Stimulated activated CD4-positive, alpha-beta T cell treated with anti-CD3 and anti-CD28 coated beads, Interleukin-1b, Interleukin-23, amount 100 ng/mL, for 24 hours (primary cell): Measurements from ENCODE around the gene LYPD6.

Experiments
- DNase-seq, 4 experiments: peaks; one replicate each; pipeline ENCODE4 v3.0.0-alpha.2; 2020; ENCODE audit warnings: low read depth in 4 of 4, low spot score in 1 of 4

The LYPD6 gene

GRCh38 chr2:149448315-149448714, 117.9 kb downstream of the LYPD6 start:
- no peak for DNase-seq

DNA sequence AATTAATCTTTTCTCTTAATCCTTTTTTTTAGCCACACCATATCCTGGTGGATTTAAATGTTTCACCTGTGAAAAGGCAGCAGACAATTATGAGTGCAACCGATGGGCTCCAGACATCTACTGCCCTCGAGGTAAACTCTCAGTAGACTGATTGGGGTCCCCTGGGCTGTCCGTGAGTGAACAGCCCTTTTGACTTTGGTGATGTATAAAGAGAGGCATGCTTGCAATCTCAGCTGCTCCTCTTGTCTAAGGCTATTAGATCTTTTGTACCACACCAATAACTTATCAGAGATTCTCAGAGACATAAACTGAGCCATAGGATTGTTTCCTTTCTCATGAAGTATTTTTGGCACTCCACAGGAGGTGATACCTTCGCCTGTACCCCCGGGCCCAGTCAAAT, 118.6 kb downstream of the LYPD6 start:
- DNase-seq: no peak

DNA sequence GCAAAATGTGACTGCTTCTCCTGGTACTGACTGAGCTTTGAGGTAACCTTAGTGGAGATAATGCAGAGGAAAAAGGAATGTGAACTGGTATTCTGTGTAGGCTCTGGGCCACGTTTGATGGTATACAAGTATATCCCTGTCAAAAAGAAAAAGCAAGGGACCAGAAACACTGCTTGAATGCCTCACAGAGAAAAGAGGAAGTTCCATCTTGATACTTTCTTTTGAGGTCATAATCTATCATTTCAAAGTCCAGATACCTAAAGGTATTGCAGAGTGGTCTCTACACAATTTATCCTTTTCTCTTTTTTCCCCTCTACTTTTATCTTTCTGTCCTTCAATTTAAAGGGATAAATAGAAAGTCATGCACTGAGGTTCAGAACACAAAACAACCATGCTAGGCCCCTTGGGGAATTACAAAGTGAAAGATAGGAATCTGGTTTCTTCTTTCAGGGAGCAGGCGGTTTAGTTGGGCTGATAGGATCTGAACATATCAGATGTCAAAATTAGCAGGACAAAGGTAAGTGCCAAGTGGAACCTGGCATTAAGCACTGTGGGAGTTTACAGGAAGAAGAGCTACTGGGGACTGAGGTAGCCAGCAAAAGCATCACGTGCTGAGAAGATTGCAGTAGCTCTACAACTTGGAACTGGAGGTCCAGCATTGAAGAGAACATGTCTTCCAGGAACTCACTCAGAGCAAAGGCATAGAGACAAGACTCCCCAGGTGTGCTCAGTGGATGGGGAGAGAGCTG, 121.2 kb downstream of the LYPD6 start:
- DNase-seq: no peak

DNA sequence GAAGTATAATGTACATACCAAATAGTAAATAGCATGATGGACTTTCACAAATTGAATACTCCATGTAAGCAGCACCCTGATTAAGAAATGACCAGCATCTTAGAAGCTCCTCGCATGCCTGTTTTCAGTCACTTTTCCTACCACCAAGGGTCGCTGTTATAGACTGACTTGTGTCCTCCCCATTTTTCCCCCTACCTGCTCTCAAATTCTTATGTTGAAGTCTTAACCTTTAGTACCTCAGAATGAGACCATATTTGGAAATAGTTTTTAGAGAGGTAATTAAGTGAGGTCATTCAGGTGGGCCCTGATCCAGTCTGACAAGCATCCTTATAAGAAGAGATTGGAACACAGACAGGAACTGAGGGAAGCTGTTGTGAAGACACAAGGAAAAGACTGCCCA, 125.9 kb downstream of the LYPD6 start:
- no peak for DNase-seq

- no peak for DNase-seq
Measured at GRCh38 chr2:149458502-149458901, 128.1 kb downstream of the LYPD6 start.

GRCh38 chr2:149463328-149464002, 133.1 kb downstream of the LYPD6 start:
- no peak for DNase-seq

- DNase-seq: no peak
Measured at GRCh38 chr2:149464396-149464795, 134.0 kb downstream of the LYPD6 start.

- no peak for DNase-seq
Measured at GRCh38 chr2:149465873-149466272, 135.5 kb downstream of the LYPD6 start.

DNA sequence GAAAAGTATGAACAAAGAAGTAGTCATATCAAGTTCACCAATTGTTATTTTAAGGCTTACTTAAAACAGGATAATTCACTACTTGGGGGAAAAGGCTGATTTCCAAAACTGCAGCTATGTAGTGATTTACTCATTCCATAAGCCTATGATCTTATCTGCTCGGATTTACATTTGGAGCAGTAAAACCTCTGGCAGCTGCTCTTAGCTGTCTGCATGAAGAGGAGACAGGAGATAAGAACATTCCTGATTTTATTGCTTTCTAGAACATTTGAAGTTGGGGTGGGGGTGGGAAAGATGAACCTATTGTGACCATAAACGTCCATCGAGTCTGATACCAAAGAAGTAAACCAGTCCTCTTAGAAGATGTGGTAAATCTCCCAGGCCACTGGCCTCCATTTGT, 136.2 kb downstream of the LYPD6 start:
- no peak for DNase-seq

- no peak for DNase-seq
Measured at GRCh38 chr2:149467436-149467835, 137.0 kb downstream of the LYPD6 start.

DNA sequence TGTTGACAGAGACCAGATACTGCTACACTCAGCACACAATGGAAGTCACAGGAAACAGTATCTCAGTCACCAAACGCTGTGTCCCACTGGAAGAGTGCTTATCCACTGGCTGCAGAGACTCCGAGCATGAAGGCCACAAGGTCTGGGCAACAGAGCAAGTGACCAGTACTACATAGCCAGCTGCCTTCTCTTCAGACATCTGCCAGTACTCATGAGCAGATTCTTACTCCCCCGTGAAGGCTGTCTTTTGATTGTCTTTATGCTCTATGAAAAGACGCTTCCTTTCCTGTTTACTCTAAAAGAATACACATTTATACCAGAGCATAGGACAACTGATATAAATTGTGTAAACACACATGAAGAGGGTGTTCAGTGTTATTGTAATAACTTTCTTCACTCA, 138.2 kb downstream of the LYPD6 start:
- DNase-seq: no peak

DNA sequence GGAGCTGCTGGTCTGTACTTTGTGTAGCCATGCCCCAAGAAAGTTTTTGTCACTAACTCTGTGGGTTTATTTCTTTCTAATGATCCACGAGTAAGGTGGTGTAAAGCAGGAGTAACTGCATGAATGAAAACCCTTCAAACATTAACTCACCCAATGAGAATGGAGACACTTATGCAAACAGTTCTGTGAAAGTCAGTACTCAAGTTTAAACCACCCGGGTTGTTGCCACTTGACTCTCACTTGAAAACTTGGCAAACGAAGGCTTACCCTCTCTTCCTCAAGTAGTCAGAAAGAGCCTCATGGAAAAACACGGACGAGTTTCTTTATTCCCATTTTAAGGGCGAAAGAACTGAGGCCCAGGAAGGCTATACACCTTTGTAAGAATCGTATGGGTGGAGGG, 139.7 kb downstream of the LYPD6 start:
- DNase-seq: no peak

DNA sequence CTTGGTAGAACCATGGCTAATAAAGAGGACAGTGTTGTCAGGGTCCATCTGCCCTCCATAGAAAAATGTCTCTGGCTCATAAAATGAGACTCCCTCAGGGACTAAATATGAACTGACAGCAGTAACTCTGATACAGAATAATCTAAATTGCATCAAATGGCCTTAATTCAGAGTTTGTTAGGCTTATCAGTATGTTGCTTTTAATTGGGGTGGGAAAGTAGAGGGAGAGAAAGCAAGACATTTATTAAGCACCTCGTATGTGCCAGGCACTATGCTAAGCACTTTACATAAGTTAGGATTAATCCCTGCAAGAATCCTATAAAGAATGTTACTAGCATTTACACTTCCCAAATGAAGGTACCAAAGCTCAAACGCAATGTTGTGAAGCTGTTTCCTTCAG, 142.0 kb downstream of the LYPD6 start:
- no peak for DNase-seq

GRCh38 chr2:149473068-149473467, 142.7 kb downstream of the LYPD6 start:
- no peak for DNase-seq

DNA sequence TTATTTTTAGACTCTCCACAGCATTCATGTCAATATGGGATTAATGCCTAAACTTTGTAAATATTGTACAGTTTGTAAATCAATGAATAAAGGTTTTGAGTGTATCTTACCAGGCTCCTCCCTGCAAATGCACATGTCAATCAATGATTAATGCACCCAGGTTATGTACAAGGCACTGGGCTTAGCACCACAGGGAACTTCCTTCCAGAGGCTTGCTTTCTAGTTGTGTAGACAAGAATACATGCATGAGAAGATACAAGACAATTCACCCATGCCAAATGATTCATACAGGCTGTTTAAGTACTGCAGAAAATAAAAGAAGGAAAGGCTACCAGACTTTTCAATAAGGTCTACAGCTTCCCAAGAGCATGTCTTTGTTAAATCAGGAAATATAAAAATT, 143.1 kb downstream of the LYPD6 start:
- no peak for DNase-seq

DNA sequence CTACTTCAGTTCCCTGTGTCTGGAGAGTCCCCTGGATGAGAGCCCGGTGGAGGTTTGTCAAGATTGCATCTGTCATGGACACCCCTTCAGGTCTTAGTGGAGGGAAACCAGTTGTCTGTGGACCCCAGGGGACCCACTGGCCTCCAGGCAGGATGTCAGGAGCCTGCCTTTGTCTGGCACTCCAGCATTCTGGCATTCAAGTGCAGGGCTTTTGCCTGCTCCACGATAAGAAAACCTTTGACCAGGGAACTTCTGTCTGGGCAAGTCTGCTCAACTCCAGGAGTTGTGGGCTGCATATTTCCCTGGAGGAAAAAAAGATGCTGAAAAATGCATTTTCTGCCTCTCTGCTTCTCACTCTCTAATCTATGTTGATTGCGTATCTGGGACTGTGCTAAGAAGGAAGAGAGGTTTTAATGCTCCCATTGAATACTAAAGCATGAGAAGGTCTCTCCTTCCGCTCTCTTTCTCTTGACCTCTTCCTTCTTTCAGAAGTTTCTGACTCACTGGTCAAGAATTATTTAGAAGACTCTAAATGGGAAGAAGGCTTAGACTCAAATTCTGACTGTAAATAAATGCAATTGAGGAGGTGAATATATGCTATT, 152.7 kb downstream of the LYPD6 start:
- DNase-seq: no peak

GRCh38 chr2:149486664-149487063, 156.3 kb downstream of the LYPD6 start:
- DNase-seq: no peak

DNA sequence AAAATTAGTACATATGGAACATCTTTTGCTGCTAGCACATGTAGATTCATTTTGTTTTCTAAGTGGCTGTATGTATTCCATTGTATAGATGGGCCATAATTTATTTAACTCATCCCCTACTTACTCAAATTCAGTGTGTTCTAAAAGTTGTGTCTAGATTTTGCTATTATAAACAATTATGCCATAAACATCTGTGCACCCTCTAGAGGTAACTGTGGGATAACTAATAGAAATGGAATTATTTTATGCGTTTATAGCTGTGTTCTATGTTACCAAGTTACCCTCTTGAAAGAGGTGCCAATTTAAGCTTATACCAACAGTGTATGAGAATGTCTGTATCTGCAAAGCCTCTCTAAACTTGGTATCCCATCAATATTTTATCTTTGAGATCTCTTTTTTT, 156.8 kb downstream of the LYPD6 start:
- DNase-seq: no peak

GRCh38 chr2:149488706-149489440, 158.5 kb downstream of the LYPD6 start:
- DNase-seq: no peak

DNA sequence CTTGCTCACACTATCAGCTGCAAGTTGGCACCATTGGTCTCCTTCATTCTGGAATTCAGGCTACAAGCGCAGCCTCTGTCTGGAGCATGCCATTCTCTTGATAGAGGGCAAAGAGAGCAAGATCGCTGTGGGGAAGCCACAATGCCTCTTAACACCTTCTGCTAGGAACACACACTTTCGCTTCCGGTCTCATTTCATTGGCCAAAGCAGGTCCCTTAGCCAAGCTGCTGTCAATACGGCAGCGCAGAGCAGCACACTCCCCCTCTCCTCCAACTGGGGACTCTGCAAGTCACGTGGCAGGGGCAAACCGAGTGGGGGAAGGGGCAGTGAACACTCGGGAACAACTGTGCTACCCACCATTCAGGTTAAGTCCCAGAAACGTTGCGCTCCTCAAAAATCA, 159.1 kb downstream of the LYPD6 start:
- no peak for DNase-seq

DNA sequence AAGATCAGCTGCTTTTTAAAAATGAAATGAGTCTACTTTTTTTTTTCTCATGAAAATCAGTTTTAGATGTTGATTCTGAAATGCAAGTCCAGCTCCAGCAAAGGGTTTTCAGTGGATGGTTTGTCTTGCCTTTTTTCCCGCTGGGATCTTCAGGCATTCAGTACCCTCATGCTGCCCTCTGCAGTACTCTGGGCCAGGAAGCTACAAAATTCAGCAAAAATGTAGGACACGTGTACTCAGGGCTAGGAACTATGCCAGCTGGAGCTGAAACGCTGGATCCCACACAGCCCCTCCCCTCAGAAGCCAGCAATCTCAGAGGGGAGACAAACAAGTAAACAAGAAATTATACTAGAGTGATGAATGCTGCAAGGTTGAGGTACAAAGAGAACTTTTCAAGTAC, 159.9 kb downstream of the LYPD6 start:
- no peak for DNase-seq

DNA sequence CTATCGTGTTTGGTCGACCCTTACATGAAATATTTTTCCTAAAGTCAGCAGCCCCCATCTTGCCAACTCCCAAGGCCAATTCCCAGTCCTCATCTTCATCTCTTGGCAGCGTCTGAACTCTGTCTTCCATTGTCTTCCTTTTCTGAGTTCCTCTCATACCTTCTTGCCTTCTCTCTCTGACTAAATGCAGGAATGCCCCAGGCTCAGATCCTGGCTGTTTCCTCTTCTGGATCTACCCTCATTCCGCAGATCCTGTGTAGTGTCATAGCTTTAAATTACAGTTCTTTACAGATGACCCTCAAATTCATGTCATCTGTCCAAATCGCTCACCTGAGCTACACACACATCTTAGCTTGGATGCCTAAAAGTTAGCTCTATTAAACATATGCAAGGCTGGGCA, 162.5 kb downstream of the LYPD6 start:
- DNase-seq: no peak
